ENCODE data around the gene HORMAD1. TPM values are rescaled to one million over a fixed set of nuclear protein-coding genes. Genes with fewer than 3 reads are reported as not detected.

Gene HORMAD1
- polyA plus RNA-seq, 3 donors, result 0.48 to 5.6 TPM; not detected in 1

DNA sequence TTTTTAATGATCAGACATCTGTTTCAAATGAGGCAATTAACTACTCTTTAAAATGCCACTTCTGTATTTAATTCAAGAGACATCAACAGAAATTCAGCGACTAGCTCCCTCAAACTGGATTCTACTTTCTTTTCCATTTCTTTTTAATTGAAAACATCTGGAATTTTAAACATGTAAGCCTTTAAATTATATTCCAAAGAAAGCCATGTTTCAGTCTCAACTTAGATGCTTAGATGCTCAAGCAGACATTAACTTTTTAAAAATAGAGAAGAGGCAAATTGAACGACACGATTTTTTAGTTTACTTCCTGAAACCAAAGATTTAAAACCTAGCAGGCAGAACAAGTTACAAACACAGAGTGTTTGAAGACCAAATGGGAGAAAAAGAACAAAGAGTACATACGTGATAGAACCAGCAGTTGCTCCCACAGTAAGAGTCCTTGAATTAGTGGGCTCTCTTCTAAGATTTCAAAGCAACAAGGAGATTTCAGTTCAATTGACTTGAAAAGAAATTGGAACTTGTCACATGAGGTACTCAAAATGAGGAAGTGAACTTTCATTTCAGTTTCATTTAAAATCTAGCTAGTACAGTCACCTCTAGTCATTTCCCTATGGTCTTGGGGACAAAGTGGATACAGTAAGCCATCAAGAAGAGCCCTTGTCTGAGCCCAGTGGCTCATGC lies 44.7 kb upstream of the HORMAD1 start, which contains the start of gene CTSS:
Gene CTSS, minus strand, starts transcription at position 483 of the 681 bp plus-strand sequence. CDS start 1,015 bp downstream, outside the sequence.
- peaks cover 0 to 5% (median 0%) of the 10 kb centered on the region in 3 donors for H3K27me3 Mint-ChIP-seq (ENCODE audit: low read depth in 3 of 3)
- H3K27ac ChIP-seq (ENCODE audit: low read depth in 1 of 2, low read length in 2 of 2), result peak within 1 kb of the TSS; percentile 70 to 96
- intact Hi-C loops (cut with micrococcal nuclease), result loop anchor here in 1 of 2 donors (10.0 kb wide), 2 partner anchors 159 to 209 kb away; partner anchors contain the start of genes CERS2 and SETDB1
- WGBS (ENCODE audit: insufficient coverage), result no CpG with 5 or more reads among the region's 4 CpGs
- peaks cover 73% of the 10 kb centered on the region for H3K79me2 ChIP-seq (ENCODE audit: insufficient read depth, low read length)
- H3K27me3 ChIP-seq (ENCODE audit: control insufficient read depth in 2 of 2, insufficient read depth in 2 of 2, low read length in 2 of 2), result no peaks in the 10 kb centered on the region
- H3K9me3 Mint-ChIP-seq, result peaks cover 0 to 10% (median 1%) of the 10 kb centered on the region in 7 donors
- H3K9me3 ChIP-seq (replicated peaks in 1 of 2; ENCODE audit: control insufficient read depth in 1 of 2, insufficient read depth in 1 of 2, low read length in 2 of 2), result no peaks in the 10 kb centered on the region
- peak within 1 kb of the TSS; percentile 95 to 99 (median 98) for H3K27ac Mint-ChIP-seq
- H2AFZ ChIP-seq (ENCODE audit: insufficient read depth, low read depth, low read length, poor library complexity, severe bottlenecking), result peak within 1 kb of the TSS; percentile 78
- peak within 1 kb of the TSS; percentile 97 to 100 for H3K4me3 Mint-ChIP-seq
- peaks cover 31 to 37% of the 10 kb centered on the region in 2 donors for H3K36me3 ChIP-seq (replicated peaks in 1 of 2; ENCODE audit: control insufficient read depth in 1 of 2, insufficient read depth in 2 of 2, low read length in 2 of 2)
- H3K36me3 Mint-ChIP-seq, result peaks cover 31 to 41% of the 10 kb centered on the region in 2 donors
- TF ChIP-seq, protein P1, sequence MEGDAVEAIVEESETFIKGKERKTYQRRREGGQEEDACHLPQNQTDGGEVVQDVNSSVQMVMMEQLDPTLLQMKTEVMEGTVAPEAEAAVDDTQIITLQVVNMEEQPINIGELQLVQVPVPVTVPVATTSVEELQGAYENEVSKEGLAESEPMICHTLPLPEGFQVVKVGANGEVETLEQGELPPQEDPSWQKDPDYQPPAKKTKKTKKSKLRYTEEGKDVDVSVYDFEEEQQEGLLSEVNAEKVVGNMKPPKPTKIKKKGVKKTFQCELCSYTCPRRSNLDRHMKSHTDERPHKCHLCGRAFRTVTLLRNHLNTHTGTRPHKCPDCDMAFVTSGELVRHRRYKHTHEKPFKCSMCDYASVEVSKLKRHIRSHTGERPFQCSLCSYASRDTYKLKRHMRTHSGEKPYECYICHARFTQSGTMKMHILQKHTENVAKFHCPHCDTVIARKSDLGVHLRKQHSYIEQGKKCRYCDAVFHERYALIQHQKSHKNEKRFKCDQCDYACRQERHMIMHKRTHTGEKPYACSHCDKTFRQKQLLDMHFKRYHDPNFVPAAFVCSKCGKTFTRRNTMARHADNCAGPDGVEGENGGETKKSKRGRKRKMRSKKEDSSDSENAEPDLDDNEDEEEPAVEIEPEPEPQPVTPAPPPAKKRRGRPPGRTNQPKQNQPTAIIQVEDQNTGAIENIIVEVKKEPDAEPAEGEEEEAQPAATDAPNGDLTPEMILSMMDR (IDR thresholded peaks at IDR 0.05), result no peak
- H3K4me2 ChIP-seq (replicated peaks; ENCODE audit: extremely low read depth, low read length, poor library complexity, severe bottlenecking), result peak within 1 kb of the TSS; percentile 90
- peaks cover 22 to 48% of the 10 kb centered on the region in 2 donors for H3K4me1 ChIP-seq (ENCODE audit: control insufficient read depth in 1 of 2, insufficient read depth in 2 of 2, low read length in 2 of 2)
- peaks cover 37% of the 10 kb centered on the region for H3K4me1 Mint-ChIP-seq
- peaks cover 35% of the 10 kb centered on the region for H4K20me1 ChIP-seq (ENCODE audit: insufficient read depth, low read length)
- H3K4me3 ChIP-seq (replicated peaks in 1 of 3; ENCODE audit: low read depth in 2 of 3, low read length in 3 of 3), result peak within 1 kb of the TSS; percentile 96 to 100 (median 99)
- peak; percentile 82 to 93 (median 92) for DNase-seq
- H3K9ac ChIP-seq (ENCODE audit: insufficient read depth, low read length, poor library complexity, severe bottlenecking), result peak within 1 kb of the TSS; percentile 83

GRCh38 chr1:150764617-150765101 lies 44.0 kb upstream of the HORMAD1 start:
- H3K27ac Mint-ChIP-seq, result peak overlapping the region; percentile 95 to 99 (median 98)
- DNase-seq, result peak in 2 of 3 donors; percentile 70 to 85
- H4K20me1 ChIP-seq (ENCODE audit: insufficient read depth, low read length), result peaks cover 43% of the 10 kb centered on the region
- H3K79me2 ChIP-seq (ENCODE audit: insufficient read depth, low read length), result peaks cover 81% of the 10 kb centered on the region
- H2AFZ ChIP-seq (ENCODE audit: insufficient read depth, low read depth, low read length, poor library complexity, severe bottlenecking), result no peak overlapping the region
- H3K4me3 ChIP-seq (replicated peaks in 1 of 3; ENCODE audit: low read depth in 2 of 3, low read length in 3 of 3), result peak overlapping the region; percentile 96 to 100 (median 99)
- peaks cover 45% of the 10 kb centered on the region for H3K4me1 Mint-ChIP-seq
- TF ChIP-seq, protein P1 (IDR thresholded peaks at IDR 0.05), result no peak
- peaks cover 36 to 44% of the 10 kb centered on the region in 2 donors for H3K36me3 ChIP-seq (replicated peaks in 1 of 2; ENCODE audit: control insufficient read depth in 1 of 2, insufficient read depth in 2 of 2, low read length in 2 of 2)
- peaks cover 0 to 5% (median 0%) of the 10 kb centered on the region in 3 donors for H3K27me3 Mint-ChIP-seq (ENCODE audit: low read depth in 3 of 3)
- peak overlapping the region; percentile 83 for H3K9ac ChIP-seq (ENCODE audit: insufficient read depth, low read length, poor library complexity, severe bottlenecking)
- H3K27ac ChIP-seq (ENCODE audit: low read depth in 1 of 2, low read length in 2 of 2), result peak overlapping the region; percentile 70 to 96
- peaks cover 39 to 48% of the 10 kb centered on the region in 2 donors for H3K36me3 Mint-ChIP-seq
- no CpG with 5 or more reads among the region's 2 CpGs for WGBS (ENCODE audit: insufficient coverage)
- H3K4me1 ChIP-seq (ENCODE audit: control insufficient read depth in 1 of 2, insufficient read depth in 2 of 2, low read length in 2 of 2), result peaks cover 27 to 53% of the 10 kb centered on the region in 2 donors
- H3K9me3 ChIP-seq (replicated peaks in 1 of 2; ENCODE audit: control insufficient read depth in 1 of 2, insufficient read depth in 1 of 2, low read length in 2 of 2), result no peaks in the 10 kb centered on the region
- no peaks in the 10 kb centered on the region for H3K27me3 ChIP-seq (ENCODE audit: control insufficient read depth in 2 of 2, insufficient read depth in 2 of 2, low read length in 2 of 2)
- intact Hi-C loops (cut with micrococcal nuclease), result loop anchor here in 1 of 2 donors (5.0 to 10.0 kb wide), 5 partner anchors 33 to 393 kb away; partner anchors contain the start of genes CERS2, SETDB1 and TNFAIP8L2
- peaks cover 0 to 14% (median 1%) of the 10 kb centered on the region in 7 donors for H3K9me3 Mint-ChIP-seq
- peak overlapping the region; percentile 90 for H3K4me2 ChIP-seq (replicated peaks; ENCODE audit: extremely low read depth, low read length, poor library complexity, severe bottlenecking)
- peak overlapping the region; percentile 97 to 100 for H3K4me3 Mint-ChIP-seq

All from CD14-positive monocyte (primary cell).